GM21737 (cell line): Measurements from ENCODE around the gene LCA5L.
"Not testable (repeated sequence)": the region's sequence is repeated elsewhere in the genome, so short reads cannot be mapped to it uniquely, and the experiment has no call there.

ENCODE experiments used
- ATAC-seq: cut with Tn5 transposase; IDR thresholded peaks from one replicate; pipeline ENCODE4 v1.9.1; 2021; ENCODE audit warnings: mild to moderate bottlenecking, moderate library complexity; ENCODE audit not compliant: unreplicated experiment

The LCA5L gene

GRCh38 chr21:39452207-39452969, 6.8 kb upstream of the LCA5L start:
- ATAC-seq = no peak

- ATAC-seq = no peak
Observed at GRCh38 chr21:39451332-39452206, 6.0 kb upstream of the LCA5L start, which contains the start of gene SH3BGR. SH3BGR (plus strand) TSS chr21:39451970; CDS start chr21:39452097, 127 bp downstream.

- ATAC-seq = no peak
Observed at GRCh38 chr21:39447264-39447663, 1.7 kb upstream of the LCA5L start.

GRCh38 chr21:39444421-39445180, 977 bp downstream of the LCA5L start:
- no peak for ATAC-seq

- no peak for ATAC-seq
Observed at GRCh38 chr21:39441502-39442475, 3.8 kb downstream of the LCA5L start.

GRCh38 chr21:39439232-39439631, 6.3 kb downstream of the LCA5L start:
- ATAC-seq = no peak

GRCh38 chr21:39434950-39435349, 10.6 kb downstream of the LCA5L start:
- no peak for ATAC-seq

GRCh38 chr21:39430954-39431353, 14.6 kb downstream of the LCA5L start:
- no peak for ATAC-seq

- no peak for ATAC-seq
Observed at GRCh38 chr21:39430457-39430856, 15.1 kb downstream of the LCA5L start.

- no peak for ATAC-seq
Observed at GRCh38 chr21:39430016-39430415, 15.6 kb downstream of the LCA5L start.

GRCh38 chr21:39429445-39429844, 16.1 kb downstream of the LCA5L start:
- ATAC-seq = no peak

- ATAC-seq = no peak
Observed at GRCh38 chr21:39422527-39423241, 22.9 kb downstream of the LCA5L start.

GRCh38 chr21:39419204-39419603, 26.4 kb downstream of the LCA5L start:
- ATAC-seq = not testable (repeated sequence)

GRCh38 chr21:39406065-39406464, 39.5 kb downstream of the LCA5L start:
- ATAC-seq = no peak

- no peak for ATAC-seq
Observed at GRCh38 chr21:39400173-39400572, 45.4 kb downstream of the LCA5L start.

- no peak for ATAC-seq
Observed at GRCh38 chr21:39397646-39398385, 47.8 kb downstream of the LCA5L start.

- no peak for ATAC-seq
Observed at GRCh38 chr21:39392981-39393380, 52.6 kb downstream of the LCA5L start.

- no peak for ATAC-seq
Observed at GRCh38 chr21:39390212-39390765, 55.3 kb downstream of the LCA5L start.
